Hindlimb muscle (tissue), 1 donor: ENCODE results near the gene TMEM63B. TPM values are rescaled to one million over a fixed set of nuclear protein-coding genes. Genes with fewer than 3 reads are reported as not detected.
A peak's percentile ranks its signal among the peaks of the same experiment; 100 is the strongest.
"Not testable (repeated sequence)": the region's sequence is repeated elsewhere in the genome, so short reads cannot be mapped to it uniquely, and the experiment has no call there.

Experiments
- DNase-seq: peaks from one replicate; pipeline ENCODE4 v3.0.0-alpha.2; 2013
- polyA plus RNA-seq: library from polyadenylated mRNA; unstranded; fragments of 120-200 nt; gene quantifications from one replicate; pipeline ENCODE4 v1.2.1, GENCODE V29; 2013; ENCODE audit not compliant: insufficient read length

The TMEM63B gene
- polyA plus RNA-seq, 1 donor, result 18.8 TPM

- peak; percentile 76 for DNase-seq
Observed at GRCh38 chr6:44172731-44173500, 45.6 kb downstream of the TMEM63B start.

- DNase-seq, result no peak
Observed at GRCh38 chr6:44176130-44176761, 48.9 kb downstream of the TMEM63B start.

GRCh38 chr6:44176762-44177509, 49.6 kb downstream of the TMEM63B start:
- DNase-seq, result no peak

- DNase-seq, result no peak
Observed at GRCh38 chr6:44177691-44178423, 50.5 kb downstream of the TMEM63B start.

- no peak for DNase-seq
Observed at GRCh38 chr6:44178424-44179071, 51.2 kb downstream of the TMEM63B start.

GRCh38 chr6:44179072-44179536, 51.8 kb downstream of the TMEM63B start:
- DNase-seq, result no peak

GRCh38 chr6:44179648-44180047, 52.3 kb downstream of the TMEM63B start:
- no peak for DNase-seq

- no peak for DNase-seq
Observed at GRCh38 chr6:44180406-44180805, 53.1 kb downstream of the TMEM63B start.

GRCh38 chr6:44180886-44181285, 53.5 kb downstream of the TMEM63B start:
- no peak for DNase-seq

GRCh38 chr6:44181784-44182183, 54.4 kb downstream of the TMEM63B start:
- not testable (repeated sequence) for DNase-seq

GRCh38 chr6:44182911-44183390, 55.6 kb downstream of the TMEM63B start:
- no peak for DNase-seq

GRCh38 chr6:44183783-44184182, 56.4 kb downstream of the TMEM63B start:
- no peak for DNase-seq

- not testable (repeated sequence) for DNase-seq
Observed at GRCh38 chr6:44185356-44185755, 58.0 kb downstream of the TMEM63B start.

- DNase-seq, result no peak
Observed at GRCh38 chr6:44185953-44186634, 58.7 kb downstream of the TMEM63B start.

GRCh38 chr6:44186635-44187025, 59.3 kb downstream of the TMEM63B start:
- no peak for DNase-seq

GRCh38 chr6:44188819-44189218, 61.5 kb downstream of the TMEM63B start:
- DNase-seq, result no peak

GRCh38 chr6:44189257-44189656, 61.9 kb downstream of the TMEM63B start:
- DNase-seq, result no peak

- no peak for DNase-seq
Observed at GRCh38 chr6:44190715-44191114, 63.4 kb downstream of the TMEM63B start.

- DNase-seq, result no peak
Observed at GRCh38 chr6:44192428-44193041, 65.2 kb downstream of the TMEM63B start.

- no peak for DNase-seq
Observed at GRCh38 chr6:44193307-44193910, 66.1 kb downstream of the TMEM63B start.
